ENCODE results near the gene DRC7.

GRCh38 chr16:57647136-57647875, 47.3 kb upstream of the DRC7 start:
- TF ChIP-seq CTCF (IDR thresholded peaks at IDR 0.05; ENCODE audit: low read depth, low read length, poor library complexity, severe bottlenecking) (no peak), EZH2phosphoT487 (IDR thresholded peaks at IDR 0.05; ENCODE audit: borderline replicate concordance, low read length) (no peak)

All from DOHH2 (cell line).